Hepatocyte (in vitro differentiated cells): ENCODE data around the gene BOK.

Source experiments
- CTCF ChIP-seq: fragments of 200-600 bp; sonication (generic); IDR thresholded peaks from 2 replicates; pipeline ENCODE4 v1.5.1; 2016; ENCODE audit warnings: antibody characterized with exemption, mild to moderate bottlenecking; ENCODE audit not compliant: poor library complexity
- EZH2 ChIP-seq: fragments of 200-600 bp; sonication (generic); IDR thresholded peaks from 2 replicates; pipeline ENCODE4 v1.6.1; 2016; ENCODE audit warnings: antibody characterized with exemption, mild to moderate bottlenecking, borderline replicate concordance
- EZH2phosphoT487 ChIP-seq: fragments of 200-600 bp; sonication (generic); IDR thresholded peaks from one replicate; pipeline ENCODE4 v1.6.1; 2018; ENCODE audit warnings: antibody characterized with exemption, mild to moderate bottlenecking, low read depth, moderate library complexity; ENCODE audit not compliant: unreplicated experiment, severe bottlenecking

- TF ChIP-seq CTCF (no peak), EZH2 (no peak), EZH2phosphoT487 (no peak)
These were observed 16.3 kb upstream of the BOK start for GRCh38 chr2:241542278-241542605.
